OCI-LY7 (cell line): ENCODE data around the gene MICAL3. TPM values are rescaled to one million over a fixed set of nuclear protein-coding genes. Genes with fewer than 3 reads are reported as not detected.
A peak's percentile ranks its signal among the peaks of the same experiment; 100 is the strongest.

Experiments
- BruUV-seq: library from RNA; stranded (reverse); fragments of 400-500 nt; replicated peaks from 2 replicates; lab custom pipeline; 2021; lab: Mats Ljungman, UMichigan
- CTCF ChIA-PET: fragments of 300-600 bp; sonication (Branson Sonifier 250); formaldehyde crosslinking; loops from one replicate; lab custom pipeline; 2022; ENCODE audit warnings: antibody characterized with exemption; ENCODE audit not compliant: unreplicated experiment; lab: Charles Lee
- POLR2A ChIA-PET: fragments of 300-600 bp; sonication (Branson Sonifier 250); formaldehyde crosslinking; loops from one replicate; lab custom pipeline; 2022; ENCODE audit warnings: antibody characterized with exemption; lab: Charles Lee
- DNase-seq: peaks from one replicate; pipeline ENCODE4 v3.0.0-alpha.2; 2015; ENCODE audit warnings: low spot score
- H2AFZ ChIP-seq: fragments of 200-600 bp; sonication (generic), shearing (Covaris generic); 2 replicates; pipeline ENCODE4 v1.6.1; 2014; ENCODE audit warnings: mild to moderate bottlenecking, antibody characterized with exemption, low read length, moderate library complexity
- H3K27ac ChIP-seq: fragments of 200-600 bp; sonication (generic); 2 replicates; pipeline ENCODE4 v1.5.1; 2014; ENCODE audit warnings: mixed run types, low read depth, mild to moderate bottlenecking, moderate library complexity, low read length, inconsistent platforms; ENCODE audit not compliant: poor library complexity, severe bottlenecking
- H3K36me3 ChIP-seq: fragments of 200-600 bp; sonication (generic); 2 replicates; pipeline ENCODE4 v1.6.1; 2014; ENCODE audit warnings: mild to moderate bottlenecking, antibody characterized with exemption, low read length, moderate library complexity, mixed read lengths; ENCODE audit not compliant: insufficient read depth
- H3K4me1 ChIP-seq: fragments of 200-600 bp; sonication (generic); 2 replicates; pipeline ENCODE4 v1.5.1; 2014; ENCODE audit warnings: mild to moderate bottlenecking, low read length; ENCODE audit not compliant: insufficient read depth, poor library complexity, severe bottlenecking
- H3K4me2 ChIP-seq: fragments of 200-600 bp; sonication (generic); 2 replicates; pipeline ENCODE4 v1.6.1; 2014; ENCODE audit warnings: mild to moderate bottlenecking, low read length
- H3K4me3 ChIP-seq: fragments of 200-600 bp; sonication (generic); 2 replicates; pipeline ENCODE4 v1.5.1; 2014; ENCODE audit warnings: mild to moderate bottlenecking, low read depth, low read length; ENCODE audit not compliant: poor library complexity, severe bottlenecking
- H3K79me2 ChIP-seq: fragments of 200-600 bp; sonication (generic); 2 replicates; pipeline ENCODE4 v1.6.1; 2016; ENCODE audit warnings: low read depth, mild to moderate bottlenecking, low read length, moderate library complexity, mixed read lengths; ENCODE audit not compliant: insufficient read depth
- H3K9me2 ChIP-seq: fragments of 200-600 bp; sonication (generic); 2 replicates; pipeline ENCODE4 v1.6.1; 2016; ENCODE audit warnings: mild to moderate bottlenecking, low read length, mixed read lengths; ENCODE audit not compliant: insufficient read depth
- H3K9me3 ChIP-seq: fragments of 200-600 bp; sonication (generic); 2 replicates; pipeline ENCODE4 v1.6.1; 2014; ENCODE audit warnings: mild to moderate bottlenecking, mixed run types, low read length, mixed read lengths
- H4K20me1 ChIP-seq: fragments of 200-600 bp; sonication (generic); 2 replicates; pipeline ENCODE4 v1.6.1; 2014; ENCODE audit warnings: mild to moderate bottlenecking, antibody characterized with exemption, low read length, moderate library complexity, mixed read lengths; ENCODE audit not compliant: insufficient read depth
- CTCF ChIP-seq: fragments of 200-600 bp; sonication (generic); conservative IDR thresholded peaks from 2 replicates; pipeline ENCODE4 v1.5.1; 2014; ENCODE audit warnings: mild to moderate bottlenecking, antibody characterized with exemption, low read length, moderate library complexity, mixed read lengths
- EZH2phosphoT487 ChIP-seq: fragments of 200-600 bp; sonication (generic); IDR thresholded peaks from 2 replicates; pipeline ENCODE4 v1.6.1; 2018; ENCODE audit warnings: low read depth, borderline replicate concordance, mild to moderate bottlenecking, mixed run types, antibody characterized with exemption, low read length, moderate library complexity, mixed read lengths
- intact Hi-C: fragments of 100-400 bp; cut with micrococcal nuclease; formaldehyde crosslinking; loops from one replicate; pipeline ENCODE4 v1.10.0; 2022; ENCODE audit not compliant: unreplicated experiment
- total RNA-seq, 2 experiments: library from RNA; depleted of rRNA in 1 of 2; stranded (reverse); fragments of >200 nt in 1 of 2; shearing (Covaris generic) in 1 of 2; gene quantifications; 2 replicates each; pipeline ENCODE4 v1.2.3, GENCODE V29; 2014 to 2022

MICAL3 gene
- total RNA-seq, 2 experiments from 2014 or later: 80.9 to 210 TPM

GRCh38 chr22:17964643-17965042 lies 59.7 kb downstream of the MICAL3 start:
- CTCF ChIA-PET: interaction anchor here (0.5 kb wide), 1 partner anchor 101 kb away, joined by 3 read pairs; no protein-coding TSS in a partner anchor
- POLR2A ChIA-PET: interaction anchor here (0.7 to 2.2 kb wide), 5 partner anchors 12 to 102 kb away, joined by 3 to 4 read pairs (median 3); no protein-coding TSS in a partner anchor
- peak overlapping the region; percentile 28 for H3K4me3 ChIP-seq
- no peaks in the 10 kb centered on the region for H3K9me2 ChIP-seq
- peaks cover 44% of the 10 kb centered on the region for H4K20me1 ChIP-seq
- no peaks in the 10 kb centered on the region for H3K9me3 ChIP-seq
- H3K4me2 ChIP-seq: peak overlapping the region; percentile 76
- H3K36me3 ChIP-seq: peaks cover 80% of the 10 kb centered on the region
- H3K27ac ChIP-seq: peak overlapping the region; percentile 72
- peaks cover 100% of the 10 kb centered on the region for H3K79me2 ChIP-seq
- H2AFZ ChIP-seq: no peak overlapping the region
- H3K4me1 ChIP-seq: peaks cover 59% of the 10 kb centered on the region
- intact Hi-C loops: no loop called here
- no peak for TF ChIP-seq EZH2phosphoT487
- BruUV-seq: no TSS peak
- peak; percentile 70 for DNase-seq

GRCh38 chr22:17964156-17964555 lies 60.2 kb downstream of the MICAL3 start:
- Histone ChIP-seq H3K79me2 (peaks cover 100% of the 10 kb centered on the region), H2AFZ (no peak overlapping the region), H3K4me1 (peaks cover 59% of the 10 kb centered on the region), H4K20me1 (peaks cover 43% of the 10 kb centered on the region), H3K36me3 (peaks cover 78% of the 10 kb centered on the region), H3K27ac (peak overlapping the region; percentile 72), H3K9me3 (no peaks in the 10 kb centered on the region), H3K9me2 (no peaks in the 10 kb centered on the region), H3K4me2 (peak overlapping the region; percentile 76), H3K4me3 (peak overlapping the region; percentile 28)
- DNase-seq: no peak
- ChIA-PET CTCF (interaction anchor here (0.5 kb wide), 1 partner anchor 101 kb away, joined by 3 read pairs; no protein-coding TSS in a partner anchor), POLR2A (interaction anchor here (0.6 to 2.2 kb wide), 6 partner anchors 12 to 101 kb away, joined by 3 to 4 read pairs (median 4); no protein-coding TSS in a partner anchor)
- intact Hi-C loops: no loop called here
- TF ChIP-seq EZH2phosphoT487 (no peak), CTCF (no peak)
- no TSS peak for BruUV-seq

- H3K4me2 ChIP-seq: no peak overlapping the region
- POLR2A ChIA-PET: interaction anchor here (2.2 kb wide), 1 partner anchor 11 kb away, joined by 4 read pairs; no protein-coding TSS in a partner anchor
- TF ChIP-seq CTCF (no peak), EZH2phosphoT487 (no peak)
- H3K9me3 ChIP-seq: no peaks in the 10 kb centered on the region
- H3K9me2 ChIP-seq: no peaks in the 10 kb centered on the region
- H2AFZ ChIP-seq: no peak overlapping the region
- peaks cover 53% of the 10 kb centered on the region for H3K4me1 ChIP-seq
- DNase-seq: no peak
- no peak overlapping the region for H3K27ac ChIP-seq
- H3K79me2 ChIP-seq: peaks cover 95% of the 10 kb centered on the region
- CTCF ChIA-PET: no interaction called here
- peaks cover 43% of the 10 kb centered on the region for H4K20me1 ChIP-seq
- H3K36me3 ChIP-seq: peaks cover 74% of the 10 kb centered on the region
- intact Hi-C loops: no loop called here
- no TSS peak for BruUV-seq
- no peak overlapping the region for H3K4me3 ChIP-seq
Observed at GRCh38 chr22:17963015-17963414, 61.3 kb downstream of the MICAL3 start.
